HG03103 (cell line): Measurements from ENCODE around the gene UNC45A.
A peak's percentile ranks its signal among the peaks of the same experiment; 100 is the strongest.
"Not testable (repeated sequence)": the region's sequence is repeated elsewhere in the genome, so short reads cannot be mapped to it uniquely, and the experiment has no call there.

Experiments used
- ATAC-seq: cut with Tn5 transposase; IDR thresholded peaks from one replicate; pipeline ENCODE4 v1.9.1; 2021; ENCODE audit warnings: low read depth; ENCODE audit not compliant: unreplicated experiment

UNC45A gene, protein sequence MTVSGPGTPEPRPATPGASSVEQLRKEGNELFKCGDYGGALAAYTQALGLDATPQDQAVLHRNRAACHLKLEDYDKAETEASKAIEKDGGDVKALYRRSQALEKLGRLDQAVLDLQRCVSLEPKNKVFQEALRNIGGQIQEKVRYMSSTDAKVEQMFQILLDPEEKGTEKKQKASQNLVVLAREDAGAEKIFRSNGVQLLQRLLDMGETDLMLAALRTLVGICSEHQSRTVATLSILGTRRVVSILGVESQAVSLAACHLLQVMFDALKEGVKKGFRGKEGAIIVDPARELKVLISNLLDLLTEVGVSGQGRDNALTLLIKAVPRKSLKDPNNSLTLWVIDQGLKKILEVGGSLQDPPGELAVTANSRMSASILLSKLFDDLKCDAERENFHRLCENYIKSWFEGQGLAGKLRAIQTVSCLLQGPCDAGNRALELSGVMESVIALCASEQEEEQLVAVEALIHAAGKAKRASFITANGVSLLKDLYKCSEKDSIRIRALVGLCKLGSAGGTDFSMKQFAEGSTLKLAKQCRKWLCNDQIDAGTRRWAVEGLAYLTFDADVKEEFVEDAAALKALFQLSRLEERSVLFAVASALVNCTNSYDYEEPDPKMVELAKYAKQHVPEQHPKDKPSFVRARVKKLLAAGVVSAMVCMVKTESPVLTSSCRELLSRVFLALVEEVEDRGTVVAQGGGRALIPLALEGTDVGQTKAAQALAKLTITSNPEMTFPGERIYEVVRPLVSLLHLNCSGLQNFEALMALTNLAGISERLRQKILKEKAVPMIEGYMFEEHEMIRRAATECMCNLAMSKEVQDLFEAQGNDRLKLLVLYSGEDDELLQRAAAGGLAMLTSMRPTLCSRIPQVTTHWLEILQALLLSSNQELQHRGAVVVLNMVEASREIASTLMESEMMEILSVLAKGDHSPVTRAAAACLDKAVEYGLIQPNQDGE

GRCh38 chr15:90934949-90935751 is at the start of gene UNC45A:
UNC45A (plus strand) TSS chr15:90935285; CDS start chr15:90935325, 40 bp downstream.
- ATAC-seq = peak; percentile 69

DNA sequence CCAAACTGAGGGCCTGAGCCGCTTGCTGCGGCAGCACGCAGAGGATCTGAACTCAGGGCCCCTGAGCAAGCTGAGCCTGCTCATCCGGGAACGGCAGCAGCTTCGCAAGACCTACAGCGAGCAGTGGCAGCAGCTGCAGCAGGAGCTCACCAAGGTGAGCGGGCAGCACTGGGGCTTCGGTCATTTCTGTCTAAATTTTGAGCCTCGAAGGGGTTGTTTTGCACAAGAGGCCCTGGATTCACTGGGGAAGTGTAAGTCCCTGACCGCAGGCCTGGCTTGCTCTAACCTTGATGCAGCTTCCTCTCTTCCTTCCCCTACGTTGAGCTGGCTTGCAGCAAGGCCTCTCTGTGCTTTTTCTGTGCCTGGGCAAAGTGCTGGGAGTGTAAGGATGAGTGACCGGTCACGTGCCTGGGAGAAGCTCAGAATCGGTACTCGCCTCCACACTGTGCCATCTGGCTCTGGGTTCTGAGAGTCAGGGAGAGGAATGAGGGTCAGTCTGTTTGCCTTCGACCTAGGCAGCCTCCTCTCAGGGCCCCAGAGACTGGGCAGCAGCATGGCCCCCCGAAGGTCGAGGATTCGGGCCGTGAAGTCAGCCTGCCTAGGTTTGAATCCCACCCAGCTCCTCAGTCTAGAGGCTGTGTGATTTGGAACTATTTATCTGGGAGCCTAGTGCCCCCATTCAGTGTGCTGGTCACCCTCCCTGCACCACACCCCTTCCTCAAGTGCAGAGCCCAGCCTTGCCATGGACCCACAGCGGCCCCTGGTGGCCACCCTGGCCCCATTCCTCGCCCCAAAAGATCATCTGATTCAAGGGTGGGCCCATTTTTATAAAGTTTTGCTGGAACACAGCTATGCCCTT is 49.4 kb upstream of the UNC45A start:
- ATAC-seq = peak; percentile 49

GRCh38 chr15:90886291-90886614 is 48.8 kb upstream of the UNC45A start:
- ATAC-seq = no peak

DNA sequence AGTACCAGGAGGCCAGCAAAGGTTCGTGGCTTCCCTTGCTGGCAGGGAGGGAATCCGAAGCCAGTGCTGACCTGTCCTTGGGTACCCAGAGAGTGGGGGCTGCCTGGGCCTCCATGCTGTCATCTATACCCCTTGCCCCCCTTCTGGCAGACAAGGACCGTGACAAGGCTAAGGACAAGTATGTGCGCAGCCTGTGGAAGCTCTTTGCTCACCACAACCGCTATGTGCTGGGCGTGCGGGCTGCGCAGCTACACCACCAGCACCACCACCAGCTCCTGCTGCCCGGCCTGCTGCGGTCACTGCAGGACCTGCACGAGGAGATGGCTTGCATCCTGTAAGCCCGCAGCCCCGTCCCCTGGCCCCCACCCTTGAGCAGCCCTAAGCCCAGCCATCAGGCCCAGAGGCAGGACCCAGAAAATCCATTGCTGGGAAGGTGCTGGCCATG is 48.0 kb upstream of the UNC45A start:
- no peak for ATAC-seq

GRCh38 chr15:90889313-90889730 is 45.8 kb upstream of the UNC45A start:
- no peak for ATAC-seq

GRCh38 chr15:90889736-90890456 is 45.2 kb upstream of the UNC45A start:
- ATAC-seq = no peak

DNA sequence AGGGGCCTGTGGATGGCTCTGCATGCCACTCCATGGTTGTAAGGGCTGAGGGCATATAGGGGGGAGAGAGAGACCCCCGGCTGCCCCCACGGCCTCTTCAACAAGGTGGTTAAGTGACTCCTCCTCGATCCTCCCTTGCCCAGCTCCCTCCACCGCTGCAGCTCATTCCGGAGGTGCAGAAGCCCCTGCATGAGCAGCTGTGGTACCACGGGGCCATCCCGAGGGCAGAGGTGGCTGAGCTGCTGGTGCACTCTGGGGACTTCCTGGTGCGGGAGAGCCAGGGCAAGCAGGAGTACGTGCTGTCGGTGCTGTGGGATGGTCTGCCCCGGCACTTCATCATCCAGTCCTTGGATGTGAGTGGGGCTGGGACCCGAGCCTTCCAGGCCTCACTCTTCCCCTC is 44.2 kb upstream of the UNC45A start:
- ATAC-seq = no peak

GRCh38 chr15:90891346-90891949 is 43.6 kb upstream of the UNC45A start:
- ATAC-seq = no peak

DNA sequence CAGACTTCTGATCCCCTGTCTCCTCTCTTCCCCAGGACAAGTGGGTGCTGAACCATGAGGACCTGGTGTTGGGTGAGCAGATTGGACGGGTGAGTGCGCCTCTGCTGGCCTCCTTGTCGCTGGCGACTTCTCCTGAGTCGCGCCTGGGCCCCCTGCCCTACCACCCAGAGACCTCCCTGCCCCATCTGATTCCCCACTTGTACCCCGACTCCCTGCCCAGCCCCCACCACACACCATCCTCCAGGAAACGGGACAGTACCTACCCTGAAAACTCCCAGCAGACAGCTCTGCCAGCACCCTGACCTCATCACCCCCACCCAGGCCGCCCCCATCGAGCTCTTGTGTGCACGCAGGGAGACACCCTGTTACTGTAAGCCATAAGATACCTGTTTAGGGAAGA is 43.1 kb upstream of the UNC45A start:
- ATAC-seq = no peak

DNA sequence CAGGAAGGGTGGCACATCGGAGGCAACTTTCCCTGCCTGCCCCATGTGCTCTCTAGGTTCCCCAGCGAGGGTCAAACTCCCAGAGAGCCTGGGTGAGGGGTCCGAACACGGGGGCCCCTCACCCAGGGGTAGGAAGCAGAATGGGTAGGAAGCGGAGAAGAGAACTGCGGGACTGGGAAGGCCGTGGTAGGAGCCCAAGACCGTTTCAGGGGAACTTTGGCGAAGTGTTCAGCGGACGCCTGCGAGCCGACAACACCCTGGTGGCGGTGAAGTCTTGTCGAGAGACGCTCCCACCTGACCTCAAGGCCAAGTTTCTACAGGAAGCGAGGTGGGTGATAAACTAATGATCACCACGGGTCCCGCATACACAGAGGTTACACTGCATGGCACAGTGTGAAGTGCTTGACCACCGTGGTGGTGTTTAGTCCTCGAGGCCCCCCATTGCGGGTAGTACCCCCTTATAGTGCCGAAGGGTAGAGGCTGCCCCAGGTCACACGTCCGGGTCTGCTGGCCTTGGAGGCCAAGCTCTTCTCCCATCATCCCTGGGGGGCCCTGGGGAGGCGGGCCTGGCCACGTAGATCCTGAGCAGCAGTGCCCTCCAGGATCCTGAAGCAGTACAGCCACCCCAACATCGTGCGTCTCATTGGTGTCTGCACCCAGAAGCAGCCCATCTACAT is 42.4 kb upstream of the UNC45A start:
- no peak for ATAC-seq

GRCh38 chr15:90893175-90894090 is 41.7 kb upstream of the UNC45A start:
- ATAC-seq = no peak

- ATAC-seq = no peak
These were observed 39.4 kb upstream of the UNC45A start for GRCh38 chr15:90895571-90896117.

- ATAC-seq = not testable (repeated sequence)
These were observed 37.9 kb upstream of the UNC45A start for GRCh38 chr15:90897131-90897655.

- no peak for ATAC-seq
These were observed 33.7 kb upstream of the UNC45A start for GRCh38 chr15:90901175-90902039.

- ATAC-seq = peak; percentile 53
These were observed 32.8 kb upstream of the UNC45A start for GRCh38 chr15:90902040-90902839.
